Effector memory CD8-positive, alpha-beta T cell (primary cell): ENCODE measurements around the gene CD84.
"Not testable (repeated sequence)": the region's sequence is repeated elsewhere in the genome, so short reads cannot be mapped to it uniquely, and the experiment has no call there.

ENCODE experiments used
- ATAC-seq: fragments of 150-1000 bp; cut with Tn5 transposase; replicated peaks from 2 replicates; pipeline ENCODE4 v1.10.0; 2021; ENCODE audit warnings: mild to moderate bottlenecking, moderate library complexity
- DNase-seq, 3 experiments: peaks; one replicate each; pipeline ENCODE4 v3.0.0; 2021
- H3K27ac Mint-ChIP-seq, 2 donors: one replicate each; pipeline ENCODE4 v1.8.0; 2022; ENCODE audit warnings: mild to moderate bottlenecking in 2 of 2, mixed read lengths in 2 of 2, moderate library complexity in 2 of 2
- H3K27me3 Mint-ChIP-seq, 2 donors: one replicate each; pipeline ENCODE4 v1.8.0; 2022; ENCODE audit warnings: mixed read lengths in 2 of 2
- H3K36me3 Mint-ChIP-seq: one replicate; pipeline ENCODE4 v1.8.0; 2022; ENCODE audit warnings: mild to moderate bottlenecking, moderate library complexity, mixed read lengths; ENCODE audit not compliant: insufficient read depth
- H3K4me1 Mint-ChIP-seq, 2 donors: one replicate each; pipeline ENCODE4 v1.8.0; 2022; ENCODE audit warnings: low read depth in 2 of 2, mixed read lengths in 2 of 2
- H3K4me3 Mint-ChIP-seq, 2 donors: one replicate each; pipeline ENCODE4 v1.8.0; 2022; ENCODE audit warnings: mild to moderate bottlenecking in 2 of 2, mixed read lengths in 2 of 2, moderate library complexity in 2 of 2
- H3K9me3 Mint-ChIP-seq, 2 donors: one replicate each; pipeline ENCODE4 v1.8.0; 2022; ENCODE audit warnings: mixed read lengths in 2 of 2

The CD84 gene

GRCh38 chr1:160606611-160607010 is 27.3 kb upstream of the CD84 start:
- peak overlapping the region; percentile 42 to 60 for H3K4me3 Mint-ChIP-seq
- ATAC-seq = no peak
- DNase-seq = no peak
- peaks cover 37% of the 10 kb centered on the region for H3K36me3 Mint-ChIP-seq
- peak overlapping the region; percentile 89 for H3K27ac Mint-ChIP-seq
- H3K27me3 Mint-ChIP-seq = no peaks in the 10 kb centered on the region
- H3K4me1 Mint-ChIP-seq = peaks cover 23 to 28% of the 10 kb centered on the region in 2 donors
- peaks cover 6% of the 10 kb centered on the region in 2 donors for H3K9me3 Mint-ChIP-seq

GRCh38 chr1:160605792-160606479 is 26.6 kb upstream of the CD84 start:
- Mint-ChIP-seq H3K36me3 (peaks cover 31% of the 10 kb centered on the region), H3K27ac (peak overlapping the region; percentile 89), H3K9me3 (peaks cover 10 to 12% of the 10 kb centered on the region in 2 donors), H3K4me1 (peaks cover 23 to 28% of the 10 kb centered on the region in 2 donors), H3K4me3 (peak overlapping the region; percentile 42 to 60), H3K27me3 (no peaks in the 10 kb centered on the region)
- DNase-seq (no peak), ATAC-seq (no peak)

GRCh38 chr1:160605205-160605604 is 25.9 kb upstream of the CD84 start:
- no peaks in the 10 kb centered on the region for H3K27me3 Mint-ChIP-seq
- ATAC-seq (no peak), DNase-seq (no peak)
- H3K9me3 Mint-ChIP-seq = peaks cover 10 to 15% of the 10 kb centered on the region in 2 donors
- peak overlapping the region; percentile 35 to 89 for H3K27ac Mint-ChIP-seq
- peaks cover 23 to 28% of the 10 kb centered on the region in 2 donors for H3K4me1 Mint-ChIP-seq
- peaks cover 25% of the 10 kb centered on the region for H3K36me3 Mint-ChIP-seq
- no peak overlapping the region for H3K4me3 Mint-ChIP-seq

- no peak for ATAC-seq
- no peak overlapping the region for H3K4me3 Mint-ChIP-seq
Measured at GRCh38 chr1:160597705-160598104, 18.4 kb upstream of the CD84 start.

GRCh38 chr1:160597051-160597450 is 17.8 kb upstream of the CD84 start:
- H3K9me3 Mint-ChIP-seq = peaks cover 5 to 17% of the 10 kb centered on the region in 2 donors
- H3K27ac Mint-ChIP-seq = no peak overlapping the region
- ATAC-seq (no peak), DNase-seq (no peak)
- no peak overlapping the region for H3K4me3 Mint-ChIP-seq
- no peaks in the 10 kb centered on the region for H3K27me3 Mint-ChIP-seq
- H3K36me3 Mint-ChIP-seq = no peaks in the 10 kb centered on the region
- H3K4me1 Mint-ChIP-seq = no peaks in the 10 kb centered on the region

More at GRCh38 chr1:160597705-160598104, 18.4 kb upstream of the CD84 start:
- no peak overlapping the region for H3K27ac Mint-ChIP-seq
- peaks cover 3% of the 10 kb centered on the region for H3K36me3 Mint-ChIP-seq
- DNase-seq = no peak
- H3K4me1 Mint-ChIP-seq = no peaks in the 10 kb centered on the region
- no peaks in the 10 kb centered on the region for H3K27me3 Mint-ChIP-seq
- H3K9me3 Mint-ChIP-seq = peaks cover 3 to 17% of the 10 kb centered on the region in 2 donors

- Mint-ChIP-seq H3K9me3 (peaks cover 2 to 9% of the 10 kb centered on the region in 2 donors), H3K27ac (peak overlapping the region in 1 of 2 donors; percentile 38), H3K4me1 (peaks cover 7 to 12% of the 10 kb centered on the region in 2 donors), H3K27me3 (no peaks in the 10 kb centered on the region), H3K36me3 (no peaks in the 10 kb centered on the region), H3K4me3 (no peak overlapping the region)
- ATAC-seq (no peak), DNase-seq (no peak)
Measured at GRCh38 chr1:160590488-160590887, 11.2 kb upstream of the CD84 start.

GRCh38 chr1:160588468-160588867 is 9.2 kb upstream of the CD84 start:
- H3K36me3 Mint-ChIP-seq = no peaks in the 10 kb centered on the region
- H3K4me1 Mint-ChIP-seq = peaks cover 17 to 25% of the 10 kb centered on the region in 2 donors
- no peak overlapping the region for H3K4me3 Mint-ChIP-seq
- no peaks in the 10 kb centered on the region for H3K27me3 Mint-ChIP-seq
- peaks cover 0 to 2% of the 10 kb centered on the region in 2 donors for H3K9me3 Mint-ChIP-seq
- H3K27ac Mint-ChIP-seq = no peak overlapping the region
- DNase-seq (no peak), ATAC-seq (no peak)

- H3K4me3 Mint-ChIP-seq = peak overlapping the region; percentile 49 to 64
Measured at GRCh38 chr1:160584784-160585183, 5.5 kb upstream of the CD84 start.

GRCh38 chr1:160582976-160583375 is 3.7 kb upstream of the CD84 start:
- DNase-seq, ATAC-seq, H3K9me3 Mint-ChIP-seq, H3K36me3 Mint-ChIP-seq, H3K27me3 Mint-ChIP-seq: not testable (repeated sequence)
- peak overlapping the region in 1 of 2 donors; percentile 27 for H3K4me3 Mint-ChIP-seq
- peaks cover 39 to 57% of the 10 kb centered on the region in 2 donors for H3K4me1 Mint-ChIP-seq
- peak overlapping the region in 1 of 2 donors; percentile 95 for H3K27ac Mint-ChIP-seq

More at GRCh38 chr1:160584784-160585183, 5.5 kb upstream of the CD84 start:
- Mint-ChIP-seq H3K9me3 (no peaks in the 10 kb centered on the region), H3K4me1 (peaks cover 33 to 50% of the 10 kb centered on the region in 2 donors), H3K36me3 (no peaks in the 10 kb centered on the region), H3K27ac (peak overlapping the region; percentile 49 to 95), H3K27me3 (no peaks in the 10 kb centered on the region)
- DNase-seq (no peak), ATAC-seq (no peak)

GRCh38 chr1:160581961-160582360 is 2.7 kb upstream of the CD84 start:
- no peaks in the 10 kb centered on the region for H3K27me3 Mint-ChIP-seq
- H3K27ac Mint-ChIP-seq = peak overlapping the region; percentile 83 to 88

GRCh38 chr1:160580221-160580812 is 1.0 kb upstream of the CD84 start:
- ATAC-seq (no peak), DNase-seq (no peak)
- peaks cover 53 to 70% of the 10 kb centered on the region in 2 donors for H3K4me1 Mint-ChIP-seq
- peak overlapping the region; percentile 83 to 88 for H3K27ac Mint-ChIP-seq
- H3K36me3 Mint-ChIP-seq = no peaks in the 10 kb centered on the region
- no peaks in the 10 kb centered on the region for H3K9me3 Mint-ChIP-seq
- no peaks in the 10 kb centered on the region for H3K27me3 Mint-ChIP-seq
- H3K4me3 Mint-ChIP-seq = peak overlapping the region; percentile 35 to 47

More at GRCh38 chr1:160581961-160582360, 2.7 kb upstream of the CD84 start:
- H3K36me3 Mint-ChIP-seq = no peaks in the 10 kb centered on the region
- H3K4me1 Mint-ChIP-seq = peaks cover 45 to 66% of the 10 kb centered on the region in 2 donors
- peak overlapping the region in 1 of 2 donors; percentile 4 for H3K4me3 Mint-ChIP-seq
- DNase-seq (no peak), ATAC-seq (no peak)
- H3K9me3 Mint-ChIP-seq = no peaks in the 10 kb centered on the region

GRCh38 chr1:160578525-160579191 is 638 bp downstream of the CD84 start:
- peak overlapping the region; percentile 83 to 88 for H3K27ac Mint-ChIP-seq
- peaks cover 3% of the 10 kb centered on the region for H3K36me3 Mint-ChIP-seq
- H3K9me3 Mint-ChIP-seq = no peaks in the 10 kb centered on the region
- no peak for DNase-seq
- ATAC-seq = peak; percentile 21
- no peaks in the 10 kb centered on the region for H3K27me3 Mint-ChIP-seq
- H3K4me1 Mint-ChIP-seq = peaks cover 51 to 76% of the 10 kb centered on the region in 2 donors
- H3K4me3 Mint-ChIP-seq = peak overlapping the region; percentile 73 to 90

GRCh38 chr1:160578175-160578524 is 1.1 kb downstream of the CD84 start:
- Mint-ChIP-seq H3K4me3 (peak overlapping the region; percentile 73 to 90), H3K4me1 (peaks cover 56 to 76% of the 10 kb centered on the region in 2 donors), H3K9me3 (no peaks in the 10 kb centered on the region), H3K36me3 (peaks cover 3% of the 10 kb centered on the region), H3K27ac (peak overlapping the region; percentile 83 to 88), H3K27me3 (no peaks in the 10 kb centered on the region)
- ATAC-seq (peak; percentile 51), DNase-seq (no peak)
